IMR-90 (cell line): Measurements from ENCODE around the gene RAET1G. TPM values are rescaled to one million over a fixed set of nuclear protein-coding genes. Genes with fewer than 3 reads are reported as not detected.

Source experiments
- ATAC-seq: fragments of 200-7000 bp; cut with Tn5 transposase; 2 replicates; pipeline ENCODE4 v1.9.1; 2020; ENCODE audit warnings: low read depth, mild to moderate bottlenecking, moderate library complexity
- BruUV-seq: library from RNA; stranded (reverse); fragments of 400-500 nt; replicated peaks from 2 replicates; lab custom pipeline; 2021; lab: Mats Ljungman, UMichigan
- CTCF ChIA-PET: fragments of 300-600 bp; formaldehyde crosslinking; extraction: SDS; loops from one replicate; lab custom pipeline; 2021; ENCODE audit warnings: antibody characterized with exemption; lab: Yijun Ruan, JAX
- POLR2A ChIA-PET: fragments of 300-600 bp; sonication (Branson Sonifier 250); formaldehyde crosslinking; loops from one replicate; lab custom pipeline; 2022; ENCODE audit warnings: antibody characterized with exemption; ENCODE audit not compliant: unreplicated experiment; lab: Charles Lee
- DNase-seq: peaks from one replicate; pipeline ENCODE4 v3.0.0; 2013
- H2AFZ ChIP-seq: replicated peaks from 2 replicates; pipeline ENCODE3; 2013; ENCODE audit warnings: low read length, mild to moderate bottlenecking; ENCODE audit not compliant: poor library complexity
- H2AK5ac ChIP-seq: 2 replicates; pipeline ENCODE4 v1.6.1; 2013; ENCODE audit warnings: low read depth, low read length, inconsistent platforms
- H2AK9ac ChIP-seq: replicated peaks from 2 replicates; pipeline ENCODE3; 2013; ENCODE audit warnings: mild to moderate bottlenecking, low read depth, low read length, moderate library complexity; ENCODE audit not compliant: poor library complexity
- H2BK120ac ChIP-seq: 2 replicates; pipeline ENCODE4 v1.6.1; 2013; ENCODE audit warnings: low read depth, low read length, inconsistent platforms
- H2BK15ac ChIP-seq: 3 replicates; pipeline ENCODE4 v1.6.1; 2013; ENCODE audit warnings: low read depth, low read length, inconsistent platforms
- H2BK20ac ChIP-seq: 2 replicates; pipeline ENCODE4 v1.6.1; 2013; ENCODE audit warnings: low read depth, mild to moderate bottlenecking, inconsistent platforms, low read length, moderate library complexity
- H2BK5ac ChIP-seq: 2 replicates; pipeline ENCODE4 v1.6.1; 2013; ENCODE audit warnings: mild to moderate bottlenecking, low read depth, low read length, inconsistent platforms; ENCODE audit not compliant: poor library complexity, severe bottlenecking
- H3K14ac ChIP-seq: replicated peaks from 2 replicates; pipeline ENCODE4 v1.6.1; 2013; ENCODE audit warnings: low read depth, low read length, inconsistent platforms
- H3K18ac ChIP-seq: 2 replicates; pipeline ENCODE4 v1.6.1; 2013; ENCODE audit warnings: low read depth, low read length, control low read depth
- H3K23ac ChIP-seq: 2 replicates; pipeline ENCODE4 v1.6.1; 2013; ENCODE audit warnings: low read depth, low read length, inconsistent platforms
- H3K27ac ChIP-seq: 2 replicates; pipeline ENCODE4 v1.5.1; 2013; ENCODE audit warnings: mild to moderate bottlenecking, control low read depth, low read length; ENCODE audit not compliant: insufficient read depth
- H3K27me3 ChIP-seq: 2 replicates; pipeline ENCODE4 v1.6.1; 2013; ENCODE audit warnings: low read length; ENCODE audit not compliant: control insufficient read depth, insufficient read depth
- H3K36me3 ChIP-seq: 2 replicates; pipeline ENCODE4 v1.6.1; 2013; ENCODE audit warnings: low read length, mixed read lengths; ENCODE audit not compliant: control insufficient read depth, insufficient read depth
- H3K4ac ChIP-seq: 2 replicates; pipeline ENCODE4 v1.6.1; 2013; ENCODE audit warnings: low read depth, low read length, inconsistent platforms
- H3K4me1 ChIP-seq: 2 replicates; pipeline ENCODE4 v1.6.1; 2013; ENCODE audit warnings: low read length, mixed read lengths; ENCODE audit not compliant: control insufficient read depth, insufficient read depth
- H3K4me2 ChIP-seq: 2 replicates; pipeline ENCODE4 v1.6.1; 2013; ENCODE audit warnings: low read depth, mild to moderate bottlenecking, control low read depth, low read length, moderate library complexity
- H3K4me3 ChIP-seq: 2 replicates; pipeline ENCODE4 v1.5.1; 2013; ENCODE audit warnings: low read depth, mild to moderate bottlenecking, control low read depth, low read length, moderate library complexity; ENCODE audit not compliant: insufficient read depth
- H3K56ac ChIP-seq: 2 replicates; pipeline ENCODE4 v1.6.1; 2013; ENCODE audit warnings: low read length, inconsistent platforms; ENCODE audit not compliant: insufficient read depth; ENCODE audit errors: extremely low read depth
- H3K79me1 ChIP-seq, 2 experiments: 2 replicates each; pipeline ENCODE4 v1.6.1; 2013; ENCODE audit warnings: low read length in 2 of 2, inconsistent platforms in 1 of 2, low read depth in 1 of 2
- H3K9ac ChIP-seq: 2 replicates; pipeline ENCODE4 v1.6.1; 2013; ENCODE audit warnings: low read depth, low read length, control low read depth
- H3K9me1 ChIP-seq: 2 replicates; pipeline ENCODE4 v1.6.1; 2013; ENCODE audit warnings: low read length, inconsistent platforms; ENCODE audit not compliant: insufficient read depth
- H3K9me3 ChIP-seq: 2 replicates; pipeline ENCODE4 v1.6.1; 2013; ENCODE audit warnings: low read length; ENCODE audit not compliant: control insufficient read depth, insufficient read depth
- H4K20me1 ChIP-seq: 2 replicates; pipeline ENCODE4 v1.6.1; 2013; ENCODE audit warnings: low read length, inconsistent platforms; ENCODE audit not compliant: insufficient read depth
- H4K5ac ChIP-seq: 2 replicates; pipeline ENCODE4 v1.6.1; 2013; ENCODE audit warnings: mild to moderate bottlenecking, low read depth, low read length, control low read depth
- H4K8ac ChIP-seq, 2 experiments: 2 replicates each; pipeline ENCODE4 v1.6.1; 2013; ENCODE audit warnings: low read depth in 2 of 2, low read length in 2 of 2, control low read depth in 1 of 2, inconsistent platforms in 1 of 2
- H4K91ac ChIP-seq: 2 replicates; pipeline ENCODE4 v1.6.1; 2013; ENCODE audit warnings: low read depth, low read length, inconsistent platforms; ENCODE audit not compliant: insufficient read depth
- BHLHE40 ChIP-seq: fragments of 150-350 bp; IDR thresholded peaks from 2 replicates; pipeline ENCODE4 v1.6.1; 2016; ENCODE audit warnings: mild to moderate bottlenecking, low read depth, low read length
- CEBPB ChIP-seq: IDR thresholded peaks from 2 replicates; pipeline ENCODE4 v1.6.1; 2012; ENCODE audit warnings: low read depth, low read length, improper control_type of control experiment
- CHD1 ChIP-seq: IDR thresholded peaks from 2 replicates; pipeline ENCODE4 v1.6.1; 2012; ENCODE audit warnings: low read depth, low read length, improper control_type of control experiment
- ELK1 ChIP-seq: fragments of 150-350 bp; IDR thresholded peaks from 2 replicates; pipeline ENCODE4 v1.6.1; 2016; ENCODE audit warnings: low read depth, mild to moderate bottlenecking, low read length, moderate library complexity, borderline replicate concordance
- FOS ChIP-seq: fragments of 150-350 bp; IDR thresholded peaks from 2 replicates; pipeline ENCODE4 v1.6.1; 2016; ENCODE audit warnings: low read depth, low read length
- MAFK ChIP-seq: IDR thresholded peaks from 2 replicates; pipeline ENCODE4 v1.6.1; 2012; ENCODE audit warnings: low read depth, low read length, improper control_type of control experiment
- MAZ ChIP-seq: IDR thresholded peaks from 2 replicates; pipeline ENCODE4 v1.6.1; 2012; ENCODE audit warnings: low read depth, mild to moderate bottlenecking, low read length, improper control_type of control experiment, moderate library complexity, borderline replicate concordance
- NFE2L2 ChIP-seq: fragments of 150-350 bp; IDR thresholded peaks from 2 replicates; pipeline ENCODE4 v1.6.1; 2016; ENCODE audit warnings: low read depth, mild to moderate bottlenecking, low read length
- POLR2A ChIP-seq: IDR thresholded peaks from 2 replicates; pipeline ENCODE4 v1.6.1; 2012; ENCODE audit warnings: mild to moderate bottlenecking, low read depth, low read length
- RAD21 ChIP-seq: IDR thresholded peaks from 2 replicates; pipeline ENCODE4 v1.6.1; 2012; ENCODE audit warnings: low read length, improper control_type of control experiment
- RCOR1 ChIP-seq: IDR thresholded peaks from 2 replicates; pipeline ENCODE4 v1.6.1; 2012; ENCODE audit warnings: mild to moderate bottlenecking, low read length, improper control_type of control experiment; ENCODE audit not compliant: insufficient replicate concordance
- USF2 ChIP-seq: fragments of 150-350 bp; IDR thresholded peaks from 2 replicates; pipeline ENCODE4 v1.6.1; 2017; ENCODE audit warnings: mild to moderate bottlenecking, antibody characterized with exemption, low read length, low read depth
- WGBS, 2 experiments: methylation state at CpG; one replicate each; pipeline versions ENCODE4 v1.1.5 to v1.1.7; 2013; ENCODE audit warnings: missing lambda C conversion rate in 2 of 2; ENCODE audit not compliant: insufficient read length in 1 of 2; ENCODE audit errors: extremely low coverage in 2 of 2; 5-methylcytosine and 5-hydroxymethylcytosine counted together
- dilution Hi-C: fragments of 300-500 bp; cut with HindIII; formaldehyde crosslinking; loops from one replicate; pipeline ENCODE4 v1.14.3; 2018; ENCODE audit warnings: low sequenced_read_pairs; ENCODE audit not compliant: unreplicated experiment
- in situ Hi-C: fragments of 300-500 bp; cut with MboI; formaldehyde crosslinking; loops from 3 replicates; pipeline ENCODE4 v1.14.3; 2019; ENCODE audit warnings: low sequenced_read_pairs, inconsistent platforms, mixed read lengths
- intact Hi-C: fragments of 100-400 bp; cut with micrococcal nuclease; formaldehyde crosslinking; loops from 2 replicates; pipeline ENCODE4 v1.10.0; 2022
- polyA plus RNA-seq, 3 experiments: library from polyadenylated mRNA; depleted of rRNA; stranded (reverse); fragments of >200 nt; gene quantifications; 2 replicates each; pipeline ENCODE4 v1.2.3, GENCODE V29; 2012; ENCODE audit warnings: low replicate concordance in 1 of 3
- total RNA-seq: library from RNA; depleted of rRNA; stranded (reverse); fragments of >200 nt; gene quantifications from 2 replicates; pipeline ENCODE4 v1.2.3, GENCODE V29; 2012

Gene RAET1G
- total and polyA plus RNA-seq, 2 of the 4 experiments (the other 2 are of a cell fraction): 1.3 to 4.2 TPM

- TF ChIP-seq CEBPB: no peak
Observed at GRCh38 chr6:149869275-149869892, 53.5 kb downstream of the RAET1G start (continued).

GRCh38 chr6:149867876-149868640 lies 54.9 kb downstream of the RAET1G start:
- intact Hi-C loops (loop anchor here (5.0 kb wide), 1 partner anchor 321 kb away; the partner anchor contains the start of gene PPIL4), in situ Hi-C loops (loop anchor here (5.0 kb wide), 2 partner anchors 36 to 54 kb away; partner anchors contain the start of gene RAET1G), dilution Hi-C loops (no loop called here)
- H4K20me1 ChIP-seq: no peaks in the 10 kb centered on the region
- H3K79me1 ChIP-seq: 0 out of 4 replicates have a peak, but pooled peaks cover 0 to 4% of the 10 kb centered on the region in 2 experiments
- DNase-seq: peak; percentile 28
- H3K4ac ChIP-seq: no peak overlapping the region
- no peak for ATAC-seq
- BruUV-seq: no TSS peak
- H4K5ac ChIP-seq: no peak overlapping the region
- H2BK20ac ChIP-seq: no peak overlapping the region
- no peak overlapping the region for H3K56ac ChIP-seq
- H3K27me3 ChIP-seq: no peaks in the 10 kb centered on the region
- no peak overlapping the region for H3K9ac ChIP-seq
- no peak overlapping the region for H3K18ac ChIP-seq
- no peak overlapping the region for H3K23ac ChIP-seq
- no peaks in the 10 kb centered on the region for H3K9me3 ChIP-seq
- no peak overlapping the region for H2AK9ac ChIP-seq
- H4K8ac ChIP-seq: no peak overlapping the region
- peaks cover 5% of the 10 kb centered on the region; the same call in 1 of the 2 replicates for H3K4me1 ChIP-seq
- POLR2A ChIA-PET: no interaction called here
- no peak overlapping the region for H2AK5ac ChIP-seq
- peak overlapping the region; percentile 65 for H2AFZ ChIP-seq
- no peaks in the 10 kb centered on the region for H3K36me3 ChIP-seq
- no peak overlapping the region for H3K27ac ChIP-seq
- no peak overlapping the region for H2BK15ac ChIP-seq
- H4K91ac ChIP-seq: no peak overlapping the region
- no peak overlapping the region for H2BK5ac ChIP-seq
- WGBS, 2 experiments: no CpG with 5 or more reads among the region's 4 CpGs
- H2BK120ac ChIP-seq: no peak overlapping the region
- H3K14ac ChIP-seq: 0 out of 2 replicates have a peak overlapping the region, but pooled peaks have one; percentile 5
- no peaks in the 10 kb centered on the region for H3K9me1 ChIP-seq
- H3K4me2 ChIP-seq: no peak overlapping the region
- CTCF ChIA-PET: interaction anchor here (1.0 to 1.1 kb wide), 2 partner anchors 11 to 18 kb away, joined by 3 read pairs; no protein-coding TSS in a partner anchor
- no peak overlapping the region for H3K4me3 ChIP-seq
- TF ChIP-seq FOS: no peak
- no peak for TF ChIP-seq RAD21
- TF ChIP-seq NFE2L2: peak; percentile 58; the same call in 1 of the 2 replicates
- TF ChIP-seq MAZ: no peak
- no peak for TF ChIP-seq POLR2A
- no peak for TF ChIP-seq BHLHE40
- no peak for TF ChIP-seq ELK1
- TF ChIP-seq MAFK: peak; percentile 96
- no peak for TF ChIP-seq CHD1
- TF ChIP-seq USF2: no peak
- TF ChIP-seq RCOR1: no peak
